Hepatocyte (in vitro differentiated cells): ENCODE results near the gene NUCB2. TPM values are rescaled to one million over a fixed set of nuclear protein-coding genes. Genes with fewer than 3 reads are reported as not detected.
A peak's percentile ranks its signal among the peaks of the same experiment; 100 is the strongest.
"Not testable (repeated sequence)": the region's sequence is repeated elsewhere in the genome, so short reads cannot be mapped to it uniquely, and the experiment has no call there.

Source experiments
- DNase-seq: peaks from one replicate; pipeline ENCODE4 v3.0.0-alpha.2; 2016; ENCODE audit warnings: low spot score
- H2AFZ ChIP-seq: fragments of 200-600 bp; sonication (generic); 2 replicates; pipeline ENCODE4 v1.6.0; 2016; ENCODE audit warnings: antibody characterized with exemption, mild to moderate bottlenecking
- H3K27ac ChIP-seq: fragments of 200-600 bp; sonication (generic); 2 replicates; pipeline ENCODE4 v1.5.1; 2016; ENCODE audit warnings: mild to moderate bottlenecking
- H3K27me3 ChIP-seq: fragments of 200-600 bp; sonication (generic); 2 replicates; pipeline ENCODE4 v1.6.1; 2016
- H3K36me3 ChIP-seq: fragments of 200-600 bp; sonication (generic); replicated peaks from 2 replicates; pipeline ENCODE4 v1.5.1; 2016; ENCODE audit warnings: low read depth; ENCODE audit not compliant: insufficient read depth
- H3K4me1 ChIP-seq: fragments of 200-600 bp; sonication (generic); 2 replicates; pipeline ENCODE4 v1.5.1; 2016; ENCODE audit warnings: mild to moderate bottlenecking, moderate library complexity; ENCODE audit not compliant: insufficient read depth
- H3K4me2 ChIP-seq: fragments of 200-600 bp; sonication (generic); 2 replicates; pipeline ENCODE4 v1.6.0; 2016
- H3K4me3 ChIP-seq: fragments of 200-600 bp; sonication (generic); 2 replicates; pipeline ENCODE4 v1.5.1; 2016; ENCODE audit warnings: mild to moderate bottlenecking
- H3K79me2 ChIP-seq: fragments of 200-600 bp; sonication (generic); 2 replicates; pipeline ENCODE4 v1.6.0; 2017; ENCODE audit warnings: mild to moderate bottlenecking
- H3K9me2 ChIP-seq: fragments of 200-600 bp; sonication (generic); replicated peaks from 2 replicates; pipeline ENCODE4 v1.6.0; 2017; ENCODE audit warnings: mild to moderate bottlenecking; ENCODE audit not compliant: insufficient read depth
- H3K9me3 ChIP-seq: fragments of 200-600 bp; sonication (generic); 2 replicates; pipeline ENCODE4 v1.5.1; 2016; ENCODE audit warnings: low read depth, mild to moderate bottlenecking
- H4K20me1 ChIP-seq: fragments of 200-600 bp; sonication (generic); 2 replicates; pipeline ENCODE4 v1.6.0; 2016; ENCODE audit warnings: mild to moderate bottlenecking; ENCODE audit not compliant: insufficient read depth, poor library complexity, severe bottlenecking
- EZH2 ChIP-seq: fragments of 200-600 bp; sonication (generic); IDR thresholded peaks from 2 replicates; pipeline ENCODE4 v1.6.1; 2016; ENCODE audit warnings: antibody characterized with exemption, mild to moderate bottlenecking, borderline replicate concordance
- EZH2phosphoT487 ChIP-seq: fragments of 200-600 bp; sonication (generic); IDR thresholded peaks from one replicate; pipeline ENCODE4 v1.6.1; 2018; ENCODE audit warnings: antibody characterized with exemption, mild to moderate bottlenecking, low read depth, moderate library complexity; ENCODE audit not compliant: unreplicated experiment, severe bottlenecking
- WGBS: methylation state at CpG from one replicate; pipeline ENCODE4 v1.1.6; 2016; ENCODE audit warnings: low lambda C conversion rate; ENCODE audit errors: missing lambda C conversion rate; 5-methylcytosine and 5-hydroxymethylcytosine counted together
- polyA plus RNA-seq: library from polyadenylated mRNA; unstranded; fragments of >200 nt; fragmentation: Nextera tagmentation; extraction: Ambion mirVana; gene quantifications from 2 replicates; pipeline ENCODE4 v1.2.1, GENCODE V29; 2016
- total RNA-seq: library from RNA; depleted of rRNA; stranded (reverse); fragments of >200 nt; gene quantifications from 2 replicates; pipeline ENCODE4 v1.2.3, GENCODE V29; 2014
- TF ChIP-seq, protein P1 (sequence below): fragments of 200-600 bp; sonication (generic); IDR thresholded peaks from 2 replicates; pipeline ENCODE4 v1.5.1; 2016; ENCODE audit warnings: antibody characterized with exemption, mild to moderate bottlenecking; ENCODE audit not compliant: poor library complexity

The NUCB2 gene
- total RNA-seq, result 73.2 and 93.4 TPM in 2 replicates
- polyA plus RNA-seq, result 196 and 202 TPM in 2 replicates

DNA sequence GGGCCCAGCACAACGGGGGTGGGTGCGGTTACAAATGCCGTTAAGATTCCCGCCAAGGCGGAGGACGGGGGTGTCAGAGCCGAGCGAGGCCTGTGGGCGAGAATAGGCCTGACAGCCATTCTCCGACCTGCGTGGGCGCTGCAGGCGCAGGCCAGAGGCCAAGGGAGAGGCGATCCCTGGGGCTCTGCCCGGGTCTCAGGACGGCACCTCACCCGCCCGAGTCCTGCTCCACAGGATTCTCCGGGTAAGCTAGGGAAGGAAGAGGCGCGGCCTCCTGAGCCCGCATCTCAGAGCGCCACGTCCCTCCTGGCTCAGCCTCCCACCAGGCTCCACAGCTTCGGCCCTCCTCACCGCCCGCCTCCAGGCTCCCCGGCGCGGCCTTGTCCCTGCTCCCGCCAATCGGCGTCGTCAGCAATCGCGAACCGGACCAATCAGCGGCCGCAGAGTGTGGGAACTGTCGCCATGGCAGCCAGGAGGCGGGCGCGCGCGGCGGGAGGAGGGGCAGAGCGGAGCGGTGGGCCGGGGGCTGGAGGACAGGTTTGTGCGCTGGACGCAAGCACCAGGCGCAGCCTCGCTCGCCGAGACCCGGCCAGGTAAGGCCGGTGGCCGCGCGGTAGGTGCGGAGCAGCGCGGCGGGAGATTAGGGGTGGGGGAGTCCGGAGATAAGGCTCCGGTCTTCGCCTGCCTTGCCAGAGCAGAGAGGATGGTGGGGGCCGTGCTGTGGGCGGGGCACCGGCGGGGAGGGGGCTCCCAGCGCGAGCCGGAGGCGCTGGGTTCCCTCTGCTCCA, at the start of gene NUCB2:
TSS of gene NUCB2 (plus strand) at position 504 of the 788 bp plus-strand sequence. CDS start 18,585 bp downstream, outside the sequence.
- Histone ChIP-seq H3K4me2 (peak within 1 kb of the TSS; percentile 79), H3K4me3 (peak within 1 kb of the TSS; percentile 85), H3K79me2 (peaks cover 20% of the 10 kb centered on the region), H4K20me1 (no peaks in the 10 kb centered on the region), H3K27me3 (no peaks in the 10 kb centered on the region), H3K36me3 (no peaks in the 10 kb centered on the region), H3K9me3 (no peaks in the 10 kb centered on the region), H3K9me2 (no peaks in the 10 kb centered on the region), H3K4me1 (peaks cover 4% of the 10 kb centered on the region), H2AFZ (peak within 1 kb of the TSS; percentile 83), H3K27ac (peak within 1 kb of the TSS; percentile 79)
- TF ChIP-seq, protein P1, sequence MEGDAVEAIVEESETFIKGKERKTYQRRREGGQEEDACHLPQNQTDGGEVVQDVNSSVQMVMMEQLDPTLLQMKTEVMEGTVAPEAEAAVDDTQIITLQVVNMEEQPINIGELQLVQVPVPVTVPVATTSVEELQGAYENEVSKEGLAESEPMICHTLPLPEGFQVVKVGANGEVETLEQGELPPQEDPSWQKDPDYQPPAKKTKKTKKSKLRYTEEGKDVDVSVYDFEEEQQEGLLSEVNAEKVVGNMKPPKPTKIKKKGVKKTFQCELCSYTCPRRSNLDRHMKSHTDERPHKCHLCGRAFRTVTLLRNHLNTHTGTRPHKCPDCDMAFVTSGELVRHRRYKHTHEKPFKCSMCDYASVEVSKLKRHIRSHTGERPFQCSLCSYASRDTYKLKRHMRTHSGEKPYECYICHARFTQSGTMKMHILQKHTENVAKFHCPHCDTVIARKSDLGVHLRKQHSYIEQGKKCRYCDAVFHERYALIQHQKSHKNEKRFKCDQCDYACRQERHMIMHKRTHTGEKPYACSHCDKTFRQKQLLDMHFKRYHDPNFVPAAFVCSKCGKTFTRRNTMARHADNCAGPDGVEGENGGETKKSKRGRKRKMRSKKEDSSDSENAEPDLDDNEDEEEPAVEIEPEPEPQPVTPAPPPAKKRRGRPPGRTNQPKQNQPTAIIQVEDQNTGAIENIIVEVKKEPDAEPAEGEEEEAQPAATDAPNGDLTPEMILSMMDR, result no peak
- no peak for TF ChIP-seq EZH2phosphoT487
- no peak for TF ChIP-seq EZH2
- peak; percentile 98 for DNase-seq
- 1% methylated on average over 38 of the region's 75 CpGs for WGBS

DNA sequence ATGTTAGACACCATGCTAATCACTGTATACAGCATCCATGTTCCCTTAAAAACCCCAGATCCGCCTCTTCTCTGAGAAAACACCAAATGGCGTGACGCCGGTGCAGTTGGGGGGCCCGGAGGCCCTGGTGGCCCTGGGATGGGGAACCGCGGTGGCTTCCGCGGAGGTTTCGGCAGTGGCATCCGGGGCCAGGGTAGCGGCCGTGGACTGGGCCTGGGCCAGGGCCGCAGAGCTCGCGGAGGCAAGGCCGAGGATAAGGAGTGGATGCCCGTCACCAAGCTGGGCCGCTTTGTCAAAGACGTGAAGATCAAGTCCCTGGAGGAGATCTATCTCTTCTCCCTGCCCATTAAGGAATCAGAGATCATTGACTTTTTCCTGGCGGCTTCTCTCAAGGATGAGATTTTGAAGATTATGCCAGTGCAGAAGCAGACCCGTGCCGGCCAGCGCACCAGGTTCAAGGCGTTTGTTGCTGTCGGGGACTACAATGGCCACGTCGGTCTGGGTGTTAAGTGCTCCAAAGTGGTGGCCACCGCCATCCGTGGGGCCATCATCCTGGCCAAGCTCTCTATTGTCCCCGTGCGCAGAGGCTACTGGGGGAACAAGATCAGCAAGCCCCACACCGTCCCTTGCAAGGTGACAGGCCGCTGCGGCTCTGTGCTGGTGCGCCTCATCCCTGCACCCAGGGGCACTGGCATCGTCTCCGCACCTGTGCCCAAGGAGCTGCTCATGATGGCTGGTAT, 48.2 kb upstream of the NUCB2 start:
- not testable (repeated sequence) for H3K4me2 ChIP-seq, H3K9me2 ChIP-seq, H3K27me3 ChIP-seq, H3K27ac ChIP-seq, H3K4me1 ChIP-seq, H4K20me1 ChIP-seq, H3K4me3 ChIP-seq, H3K36me3 ChIP-seq, H2AFZ ChIP-seq, H3K9me3 ChIP-seq, H3K79me2 ChIP-seq, DNase-seq
- WGBS, result 97% methylated on average over 37 of the region's 38 CpGs

DNA sequence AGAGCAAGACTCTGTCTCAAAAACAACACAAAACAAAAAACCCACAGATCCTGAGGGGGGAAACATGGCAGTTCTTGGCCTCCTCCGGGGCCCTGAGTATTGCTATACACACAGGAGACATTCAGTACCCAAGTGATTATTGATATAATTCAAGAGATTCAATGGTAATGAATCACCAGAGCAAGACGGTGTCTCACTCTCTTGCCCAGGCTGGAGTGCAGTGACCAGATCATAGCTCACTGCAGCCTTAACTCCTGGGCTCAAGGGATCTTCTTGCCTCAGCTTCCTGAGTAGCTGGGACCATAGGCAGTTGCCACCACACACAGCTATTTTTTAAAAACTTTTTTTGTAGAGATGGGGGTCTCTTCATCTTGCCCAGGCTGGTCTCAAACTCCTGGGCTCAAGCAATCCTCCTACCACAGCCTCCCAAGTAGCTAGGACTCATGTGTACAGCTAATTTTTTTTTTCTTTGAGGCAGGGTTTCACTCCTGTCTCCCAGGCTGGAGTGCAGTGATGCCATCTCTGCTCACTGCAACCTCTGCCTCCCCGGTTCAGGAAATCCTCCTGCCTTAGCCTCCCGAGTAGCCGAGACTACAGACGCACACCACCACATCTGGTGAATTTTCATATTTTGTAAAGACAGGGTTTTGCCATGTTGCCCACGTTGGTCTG, 46.9 kb upstream of the NUCB2 start:
- Histone ChIP-seq H2AFZ (no peak overlapping the region), H3K9me2 (no peaks in the 10 kb centered on the region), H3K79me2 (no peaks in the 10 kb centered on the region), H4K20me1 (no peaks in the 10 kb centered on the region), H3K36me3 (no peaks in the 10 kb centered on the region), H3K9me3 (no peaks in the 10 kb centered on the region), H3K4me2 (no peak overlapping the region), H3K27me3 (no peaks in the 10 kb centered on the region), H3K4me3 (no peak overlapping the region), H3K4me1 (no peaks in the 10 kb centered on the region), H3K27ac (no peak overlapping the region)
- TF ChIP-seq, protein P1, result no peak
- TF ChIP-seq EZH2 (no peak), EZH2phosphoT487 (no peak)
- WGBS, result 84% methylated on average over 7 of the region's 7 CpGs
- no peak for DNase-seq
